Tibial nerve (tissue), 3 donors: ENCODE measurements around the gene SCLT1.

Experiments used
- CTCF ChIP-seq, 5 experiments: fragments of 200-600 bp in 3 of 5; fragments of 450-650 bp in 2 of 5; sonication (generic) in 3 of 5; IDR thresholded peaks; one replicate each; pipeline ENCODE4 v1.5.1; 2016 to 2019; ENCODE audit warnings: antibody characterized with exemption in 5 of 5, mild to moderate bottlenecking in 3 of 5, moderate library complexity in 2 of 5
- POLR2A ChIP-seq, 2 donors: fragments of 450-650 bp; IDR thresholded peaks; one replicate each; pipeline ENCODE4 v1.6.1; 2017; ENCODE audit warnings: antibody characterized with exemption in 2 of 2, mild to moderate bottlenecking in 2 of 2, moderate library complexity in 2 of 2

GRCh38 chr4:128868758-128869157 lies 224.6 kb downstream of the SCLT1 start:
- TF ChIP-seq POLR2A (IDR thresholded peaks at IDR 0.05) (no peak), CTCF (IDR thresholded peaks at IDR 0.05) (no peak)
